ENCODE measurements around the gene ZSCAN22. TPM values are rescaled to one million over a fixed set of nuclear protein-coding genes. Genes with fewer than 3 reads are reported as not detected.

Gene ZSCAN22
- total RNA-seq, 1 experiment from 2014 or later, result 4.6 TPM

DNA sequence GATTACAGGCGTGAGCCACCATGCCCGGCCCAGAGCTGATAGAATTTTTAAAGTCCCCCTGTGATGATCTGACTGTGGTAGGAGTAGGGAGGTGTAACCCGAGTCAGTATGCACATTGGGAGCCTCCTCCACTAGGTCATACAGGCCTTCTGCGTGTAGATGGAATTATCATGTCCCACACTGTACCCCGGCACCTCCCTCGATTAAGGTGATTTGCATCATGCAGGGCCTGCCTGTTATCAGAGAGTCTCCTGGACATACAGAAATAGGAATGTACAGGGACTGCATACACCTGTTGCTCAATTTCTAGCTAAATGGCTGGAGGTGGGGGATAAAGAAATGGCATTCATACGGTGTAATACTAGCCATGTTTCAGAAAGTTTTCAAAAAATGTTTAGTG, 22.5 kb upstream of the ZSCAN22 start:
- intact Hi-C loops (cut with micrococcal nuclease), result no loop called here
- H3K27ac ChIP-seq (ENCODE audit: low read depth, low read length), result 0 out of 2 replicates have a peak overlapping the region, but pooled peaks have one; percentile 11
- no peaks in the 10 kb centered on the region for H4K20me1 ChIP-seq (ENCODE audit: insufficient read depth)
- no peaks in the 10 kb centered on the region for H3K27me3 ChIP-seq (ENCODE audit: insufficient read depth, low read length)
- no peaks in the 10 kb centered on the region; a peak in 1 of 4 replicates for H3K9me3 ChIP-seq (ENCODE audit: control insufficient read depth in 1 of 2, insufficient read depth in 1 of 2, low read depth in 1 of 2, low read length in 2 of 2)
- peak overlapping the region in 1 of 2 experiments; percentile 93; a peak in 1 of 4 replicates for H3K4me3 ChIP-seq (replicated peaks in 1 of 2; ENCODE audit: low read depth in 1 of 2, low read length in 2 of 2)
- RAD21 ChIA-PET (ENCODE audit: low non-redundant PET in 1 of 2, low total read pairs in 2 of 2, uncharacterized antibody in 2 of 2, unreplicated experiment in 2 of 2), result no interaction called here
- ATAC-seq (no peak), DNase-seq (ENCODE audit: low read depth, low spot score) (no peak)
- BruUV-seq (replicated peaks), result no TSS peak
- H3K9ac ChIP-seq (ENCODE audit: low read length), result no peak overlapping the region
- peaks cover 15 to 37% of the 10 kb centered on the region in 2 experiments for H3K36me3 ChIP-seq (ENCODE audit: control insufficient read depth in 1 of 2, insufficient read depth in 2 of 2, low read length in 2 of 2)
- POLR2A ChIA-PET, result no interaction called here
- CTCF ChIA-PET, result no interaction called here
- H2AFZ ChIP-seq (ENCODE audit: low read depth, low read length, poor library complexity, severe bottlenecking), result no peak overlapping the region
- peaks cover 5 to 15% of the 10 kb centered on the region in 2 experiments; a peak in 3 of 4 replicates for H3K4me1 ChIP-seq (ENCODE audit: control insufficient read depth in 1 of 2, insufficient read depth in 2 of 2, low read length in 2 of 2)
- H3K9me2 ChIP-seq (ENCODE audit: insufficient read depth), result no peaks in the 10 kb centered on the region
- peak overlapping the region; percentile 80; the same call in 1 of the 2 replicates for H3K4me2 ChIP-seq (ENCODE audit: low read length)
- H3K79me2 ChIP-seq (ENCODE audit: insufficient read depth, low read length), result peaks cover 38% of the 10 kb centered on the region
- no peak for TF ChIP-seq JUND (IDR thresholded peaks at IDR 0.05)
- TF ChIP-seq YY1 (IDR thresholded peaks at IDR 0.05; ENCODE audit: extremely low read depth, insufficient replicate concordance, low read depth, low read length), result no peak

DNA sequence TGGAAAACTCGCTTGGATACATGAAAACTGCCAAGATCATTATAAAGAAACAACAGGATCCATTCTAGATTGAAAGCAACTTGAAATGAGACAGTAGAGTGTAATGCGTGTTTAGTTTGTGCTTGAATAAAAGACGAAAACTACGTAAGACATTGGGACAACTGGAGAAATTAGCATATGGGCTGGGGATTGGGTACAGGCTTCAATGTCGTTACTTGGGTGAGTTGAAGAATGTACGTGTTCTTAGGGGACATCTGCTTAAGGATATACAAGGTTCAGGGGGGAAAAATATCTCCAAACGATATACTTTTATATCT, 22.1 kb upstream of the ZSCAN22 start:
- H3K9ac ChIP-seq (ENCODE audit: low read length), result no peak overlapping the region
- peaks cover 15 to 41% of the 10 kb centered on the region in 2 experiments for H3K36me3 ChIP-seq (ENCODE audit: control insufficient read depth in 1 of 2, insufficient read depth in 2 of 2, low read length in 2 of 2)
- no peaks in the 10 kb centered on the region; a peak in 1 of 4 replicates for H3K9me3 ChIP-seq (ENCODE audit: control insufficient read depth in 1 of 2, insufficient read depth in 1 of 2, low read depth in 1 of 2, low read length in 2 of 2)
- no peak for TF ChIP-seq POLR2A (IDR thresholded peaks at IDR 0.05; ENCODE audit: borderline replicate concordance, extremely low read depth, insufficient read depth, insufficient read length)
- no peak for TF ChIP-seq CBX3 (IDR thresholded peaks at IDR 0.05; ENCODE audit: low read depth)
- no peak for TF ChIP-seq JUND (IDR thresholded peaks at IDR 0.05)
- TF ChIP-seq EZH2phosphoT487 (IDR thresholded peaks at IDR 0.05; ENCODE audit: borderline replicate concordance), result no peak
- no peak for TF ChIP-seq EZH2 (IDR thresholded peaks at IDR 0.05)
- peak overlapping the region; percentile 80 for H3K4me2 ChIP-seq (ENCODE audit: low read length)
- no peaks in the 10 kb centered on the region for H3K27me3 ChIP-seq (ENCODE audit: insufficient read depth, low read length)
- no peaks in the 10 kb centered on the region for H3K9me2 ChIP-seq (ENCODE audit: insufficient read depth)
- no peaks in the 10 kb centered on the region for H4K20me1 ChIP-seq (ENCODE audit: insufficient read depth)
- peaks cover 43% of the 10 kb centered on the region for H3K79me2 ChIP-seq (ENCODE audit: insufficient read depth, low read length)
- no TSS peak for BruUV-seq (replicated peaks)
- no peak overlapping the region for H2AFZ ChIP-seq (ENCODE audit: low read depth, low read length, poor library complexity, severe bottlenecking)
- DNase-seq (ENCODE audit: low read depth, low spot score), result no peak
- peak; percentile 5 for ATAC-seq
- H3K4me3 ChIP-seq (replicated peaks in 1 of 2; ENCODE audit: low read depth in 1 of 2, low read length in 2 of 2), result peak overlapping the region; percentile 92 to 93
- intact Hi-C loops (cut with micrococcal nuclease), result loop anchor here (1.0 to 5.0 kb wide), 2 partner anchors 22 to 77 kb away; partner anchors contain the start of genes ZNF544 and ZSCAN22
- RAD21 ChIA-PET (ENCODE audit: low non-redundant PET in 1 of 2, low total read pairs in 2 of 2, uncharacterized antibody in 2 of 2, unreplicated experiment in 2 of 2), result no interaction called here
- POLR2A ChIA-PET, result interaction anchor here (0.6 kb wide), 1 partner anchor 22 kb away, joined by 4 read pairs; the partner anchor contains the start of gene ZSCAN22
- CTCF ChIA-PET, result no interaction called here
- H3K27ac ChIP-seq (ENCODE audit: low read depth, low read length), result peak overlapping the region; percentile 11; the same call in 1 of the 2 replicates
- peaks cover 5 to 15% of the 10 kb centered on the region in 2 experiments; a peak in 3 of 4 replicates for H3K4me1 ChIP-seq (ENCODE audit: control insufficient read depth in 1 of 2, insufficient read depth in 2 of 2, low read length in 2 of 2)
